Measurements from ENCODE around the gene BRPF1. TPM values are rescaled to one million over a fixed set of nuclear protein-coding genes. Genes with fewer than 3 reads are reported as not detected.

The BRPF1 gene
- total and polyA plus RNA-seq, 10 of the 15 experiments (the other 5 are each of a cell fraction or from before 2014, with no cell fraction given) = 1.2 to 25.3 (median 13.6) TPM

- TF ChIP-seq RELB (IDR thresholded peaks at IDR 0.05; ENCODE audit: low read depth) = peak; percentile 45; the same call in 1 of the 2 replicates
- TF ChIP-seq STAT3 (IDR thresholded peaks at IDR 0.05; ENCODE audit: low read depth, low read length) = no peak
- peak; percentile 79; the same call in 1 of the 2 replicates for TF ChIP-seq SPI1 (IDR thresholded peaks at IDR 0.05; ENCODE audit: borderline replicate concordance, insufficient read depth, low read depth, low read length)
- TF ChIP-seq IRF4 (IDR thresholded peaks at IDR 0.05; ENCODE audit: low read depth, low read length) = 0 out of 2 replicates have a peak, but pooled peaks have one; percentile 39
- TF ChIP-seq FOS (IDR thresholded peaks at IDR 0.05; ENCODE audit: borderline replicate concordance, extremely low read depth, insufficient read length) = no peak
- 0 out of 2 replicates have a peak, but pooled peaks have one; percentile 32 for TF ChIP-seq MXI1 (IDR thresholded peaks at IDR 0.05; ENCODE audit: low read depth, low read length)
- 0 out of 2 replicates have a peak, but pooled peaks have one; percentile 26 for TF ChIP-seq NBN (IDR thresholded peaks at IDR 0.05)
- TF ChIP-seq EED (IDR thresholded peaks at IDR 0.05; ENCODE audit: low read depth) = peak; percentile 67; the same call in 1 of the 2 replicates
Observed at GRCh38 chr3:9795207-9795606, 63.7 kb downstream of the BRPF1 start (continued).

- Histone ChIP-seq H3K4me2 (ENCODE audit: control insufficient read depth, insufficient read depth) (no peak overlapping the region), H2AFZ (ENCODE audit: control insufficient read depth, low read depth, low read length) (no peak overlapping the region), H3K27me3 (replicated peaks in 1 of 2; ENCODE audit: control insufficient read depth in 2 of 2, insufficient read depth in 2 of 2, low read length in 1 of 2) (no peaks in the 10 kb centered on the region), H3K27ac (ENCODE audit: control insufficient read depth, insufficient read depth) (no peak overlapping the region), H3K79me2 (ENCODE audit: control insufficient read depth, insufficient read depth, low read length) (peaks cover 49% of the 10 kb centered on the region), H3K4me3 (no peak overlapping the region), H3K9me3 (replicated peaks; ENCODE audit: control insufficient read depth, insufficient read depth, low read length) (no peaks in the 10 kb centered on the region), H3K9ac (ENCODE audit: control insufficient read depth, insufficient read depth, low read length) (no peak overlapping the region), H4K20me1 (ENCODE audit: control insufficient read depth, insufficient read depth) (peaks cover 6% of the 10 kb centered on the region), H3K36me3 (ENCODE audit: control insufficient read depth in 2 of 2, insufficient read depth in 2 of 2, low read length in 1 of 2) (peaks cover 21 to 35% of the 10 kb centered on the region in 2 experiments), H3K4me1 (ENCODE audit: control insufficient read depth, insufficient read depth, low read length) (peaks cover 7% of the 10 kb centered on the region)
- no peak for DNase-seq (ENCODE audit: low read depth, low spot score)
- ChIA-PET RAD21 (ENCODE audit: unreplicated experiment) (interaction anchor here (0.6 kb wide), 1 partner anchor 11 kb away, joined by 3 read pairs; no protein-coding TSS in a partner anchor), CTCF (no interaction called here), SMC1A (ENCODE audit: uncharacterized antibody, unreplicated experiment) (no interaction called here), POLR2A (interaction anchor here (0.6 to 2.8 kb wide), 5 partner anchors 11 to 260 kb away, joined by 3 to 19 read pairs (median 3); no protein-coding TSS in a partner anchor)
- BruUV-seq (replicated peaks) = no TSS peak
- 93% methylated on average over 12 of the region's 12 CpGs for WGBS (ENCODE audit: insufficient coverage, insufficient replicate concordance, low lambda C conversion rate, missing lambda C conversion rate)
- intact Hi-C loops (cut with micrococcal nuclease; ENCODE audit: unreplicated experiment) = no loop called here
- FAIRE-seq = no peak
- in situ Hi-C loops (cut with MboI) = no loop called here
- TF ChIP-seq USF1 (IDR thresholded peaks at IDR 0.05; ENCODE audit: borderline replicate concordance, extremely low read length, insufficient read depth, low read depth, low read length) (no peak), NFIC (IDR thresholded peaks at IDR 0.05; ENCODE audit: low read depth, low read length) (no peak), HSF1 (IDR thresholded peaks at IDR 0.05; ENCODE audit: low read depth, low read length) (no peak), POLR2AphosphoS5 (IDR thresholded peaks at IDR 0.05; ENCODE audit: low read length) (0 out of 2 replicates have a peak, but pooled peaks have one; percentile 61)
- no peak for ATAC-seq
Observed at GRCh38 chr3:9797196-9797945, 65.8 kb downstream of the BRPF1 start.

Data from GM12878 (cell line).